ENCODE measurements around the gene FZD1.

GRCh38 chr7:91239772-91240171 is 24.5 kb upstream of the FZD1 start:
- TF ChIP-seq CTCF (IDR thresholded peaks at IDR 0.05) (no peak), EP300 (IDR thresholded peaks at IDR 0.05) (no peak), POLR2A (IDR thresholded peaks at IDR 0.05) (no peak)
